Right kidney (tissue), 1 donor: Measurements from ENCODE around the gene OTUD4.

Experiments
- DNase-seq: peaks from one replicate; pipeline ENCODE4 v3.0.0-alpha.2; 2016

OTUD4 gene

GRCh38 chr4:145125396-145125795, 55.0 kb downstream of the OTUD4 start:
- no peak for DNase-seq

- no peak for DNase-seq
These were observed 72.3 kb downstream of the OTUD4 start for GRCh38 chr4:145108128-145108527.

GRCh38 chr4:145107126-145107525, 73.3 kb downstream of the OTUD4 start:
- DNase-seq, result no peak

GRCh38 chr4:145103496-145103895, 76.9 kb downstream of the OTUD4 start:
- DNase-seq, result no peak

GRCh38 chr4:145102619-145103018, 77.8 kb downstream of the OTUD4 start:
- DNase-seq, result no peak

- no peak for DNase-seq
These were observed 79.3 kb downstream of the OTUD4 start for GRCh38 chr4:145101091-145101490.

GRCh38 chr4:145099653-145100052, 80.7 kb downstream of the OTUD4 start:
- DNase-seq, result no peak

GRCh38 chr4:145098675-145099037, 81.7 kb downstream of the OTUD4 start:
- no peak for DNase-seq

GRCh38 chr4:145097821-145098674, 82.3 kb downstream of the OTUD4 start, which contains the start of the genes ABCE1 and ANAPC10:
TSS of gene ABCE1 (plus strand) at chr4:145098311. CDS start at chr4:145104413, 6,102 bp downstream.
TSS of gene ANAPC10 (minus strand) at chr4:145098196. CDS start at chr4:145096099, 2,097 bp downstream.
- DNase-seq, result peak; percentile 93

GRCh38 chr4:145097331-145097820, 83.0 kb downstream of the OTUD4 start:
- no peak for DNase-seq

GRCh38 chr4:145093638-145094037, 86.8 kb downstream of the OTUD4 start:
- DNase-seq, result no peak

- no peak for DNase-seq
These were observed 90.0 kb downstream of the OTUD4 start for GRCh38 chr4:145090380-145090779.

GRCh38 chr4:145083891-145084605, 96.3 kb downstream of the OTUD4 start:
- DNase-seq, result no peak
